ENCODE measurements around the gene ARL14EPL.
"Not testable (repeated sequence)": the region's sequence is repeated elsewhere in the genome, so short reads cannot be mapped to it uniquely, and the experiment has no call there.

ARL14EPL gene

DNA sequence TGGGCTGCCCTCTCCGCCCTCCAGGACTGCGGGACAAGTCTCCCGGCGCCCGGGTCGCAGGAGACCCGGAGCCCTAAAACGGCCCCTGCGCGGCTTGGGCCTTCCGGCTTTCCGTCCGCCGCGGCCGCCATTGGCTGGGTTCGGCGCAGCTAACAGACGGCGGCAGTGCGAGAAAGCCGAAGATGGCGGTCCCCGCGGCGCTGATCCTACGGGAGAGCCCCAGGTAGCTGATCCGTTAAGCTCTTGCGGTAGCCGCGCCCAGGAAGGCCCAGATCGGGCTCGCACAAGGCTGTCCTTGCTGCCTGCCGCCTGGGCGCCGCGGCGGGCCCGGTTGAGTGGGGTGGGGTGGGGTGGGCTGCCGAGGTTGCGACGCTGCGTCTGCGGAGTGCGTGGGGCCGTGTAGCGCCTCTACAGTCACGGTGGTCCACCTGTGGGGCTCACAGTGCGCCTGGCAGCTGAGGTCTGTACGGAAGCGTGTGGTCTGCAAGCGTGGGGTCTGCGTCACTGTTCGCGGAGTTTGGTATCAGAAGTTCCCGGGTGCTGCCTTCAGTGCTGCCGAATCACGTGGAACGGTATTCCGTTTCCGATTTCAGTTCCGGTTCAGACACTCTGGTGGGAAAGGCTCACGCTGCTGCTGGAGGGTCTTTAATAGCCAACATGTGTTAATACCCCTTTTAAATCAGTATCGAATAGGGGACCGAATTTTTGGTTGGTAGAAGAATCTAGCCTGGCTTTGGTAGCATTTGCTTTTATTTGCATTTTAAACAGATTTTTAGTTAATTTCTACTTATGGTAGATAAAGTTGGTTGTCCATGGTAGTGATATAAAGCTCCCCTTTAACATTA, 52.8 kb downstream of the ARL14EPL start, which contains the start of gene COMMD10:
COMMD10 (plus strand) TSS at position 155 of the 845 bp plus-strand sequence.
- peak within 1 kb of the TSS; percentile 79 to 89 for H3K27ac ChIP-seq
- TF ChIP-seq CTCF (IDR thresholded peaks at IDR 0.05) = no peak
- H3K9me3 ChIP-seq = no peaks in the 10 kb centered on the region
- intact Hi-C loops (cut with DNase I; ENCODE audit: low total_unique reads) = no loop called here
- peak within 1 kb of the TSS; percentile 82 to 87 for H3K4me3 ChIP-seq
- peak; percentile 66 to 85 for DNase-seq
- H3K4me1 ChIP-seq = peaks cover 0 to 19% (median 8%) of the 10 kb centered on the region in 4 donors
- H3K27me3 ChIP-seq = no peaks in the 10 kb centered on the region
- H3K36me3 ChIP-seq = peaks cover 0 to 1% (median 0%) of the 10 kb centered on the region in 3 donors

DNA sequence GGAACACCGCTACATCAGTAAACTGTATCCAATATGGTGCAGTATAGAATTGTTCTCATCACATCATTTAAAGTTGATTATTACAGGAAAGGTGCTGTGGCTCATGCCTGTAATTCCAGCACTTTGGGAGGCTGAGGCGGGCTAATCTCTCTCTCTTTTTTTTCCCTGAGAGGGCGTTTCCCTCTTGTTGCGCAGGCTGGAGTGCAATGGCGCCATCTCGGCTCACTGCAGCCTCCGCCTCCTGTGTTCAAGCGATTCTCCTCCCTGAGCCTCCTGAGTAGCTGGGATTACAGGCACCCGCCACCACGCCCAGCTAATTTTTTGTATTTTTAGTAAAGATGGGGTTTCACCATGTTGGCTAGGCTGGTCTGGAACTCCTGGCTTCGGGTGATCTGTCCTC, 54.0 kb downstream of the ARL14EPL start:
- H3K27me3 ChIP-seq; DNase-seq; H3K4me3 ChIP-seq; H3K27ac ChIP-seq; intact Hi-C loops (cut with DNase I; ENCODE audit: low total_unique reads); H3K36me3 ChIP-seq; H3K9me3 ChIP-seq: not testable (repeated sequence)
- peaks cover 0 to 19% (median 8%) of the 10 kb centered on the region in 4 donors for H3K4me1 ChIP-seq

GRCh38 chr5:116088062-116088461, 55.8 kb downstream of the ARL14EPL start:
- H3K4me1 ChIP-seq = peaks cover 0 to 19% (median 8%) of the 10 kb centered on the region in 4 donors
- intact Hi-C loops (cut with DNase I; ENCODE audit: low total_unique reads) = no loop called here

GRCh38 chr5:116090302-116090701, 58.0 kb downstream of the ARL14EPL start:
- Histone ChIP-seq H3K9me3 (no peaks in the 10 kb centered on the region), H3K27ac (no peak overlapping the region), H3K27me3 (no peaks in the 10 kb centered on the region), H3K36me3 (peaks cover 27 to 40% (median 40%) of the 10 kb centered on the region in 3 donors), H3K4me3 (no peak overlapping the region), H3K4me1 (peaks cover 0 to 12% (median 5%) of the 10 kb centered on the region in 4 donors)
- no peak for TF ChIP-seq CTCF (IDR thresholded peaks at IDR 0.05)
- intact Hi-C loops (cut with DNase I; ENCODE audit: low total_unique reads) = no loop called here
- no peak for DNase-seq

More at GRCh38 chr5:116088062-116088461, 55.8 kb downstream of the ARL14EPL start:
- TF ChIP-seq CTCF (IDR thresholded peaks at IDR 0.05) = no peak
- Histone ChIP-seq H3K36me3 (peaks cover 8 to 18% (median 17%) of the 10 kb centered on the region in 3 donors), H3K9me3 (no peaks in the 10 kb centered on the region), H3K27me3 (no peaks in the 10 kb centered on the region), H3K27ac (no peak overlapping the region), H3K4me3 (no peak overlapping the region)
- DNase-seq = no peak

- no peaks in the 10 kb centered on the region for H3K9me3 ChIP-seq
- no peak for DNase-seq
- H3K4me3 ChIP-seq = no peak overlapping the region
- H3K36me3 ChIP-seq = peaks cover 27 to 41% (median 41%) of the 10 kb centered on the region in 3 donors
- intact Hi-C loops (cut with DNase I; ENCODE audit: low total_unique reads) = no loop called here
- TF ChIP-seq CTCF (IDR thresholded peaks at IDR 0.05) = no peak
- H3K27ac ChIP-seq = no peak overlapping the region
- H3K27me3 ChIP-seq = no peaks in the 10 kb centered on the region
- H3K4me1 ChIP-seq = peaks cover 0 to 4% (median 1%) of the 10 kb centered on the region in 4 donors
Observed at GRCh38 chr5:116091416-116091815, 59.1 kb downstream of the ARL14EPL start.

DNA sequence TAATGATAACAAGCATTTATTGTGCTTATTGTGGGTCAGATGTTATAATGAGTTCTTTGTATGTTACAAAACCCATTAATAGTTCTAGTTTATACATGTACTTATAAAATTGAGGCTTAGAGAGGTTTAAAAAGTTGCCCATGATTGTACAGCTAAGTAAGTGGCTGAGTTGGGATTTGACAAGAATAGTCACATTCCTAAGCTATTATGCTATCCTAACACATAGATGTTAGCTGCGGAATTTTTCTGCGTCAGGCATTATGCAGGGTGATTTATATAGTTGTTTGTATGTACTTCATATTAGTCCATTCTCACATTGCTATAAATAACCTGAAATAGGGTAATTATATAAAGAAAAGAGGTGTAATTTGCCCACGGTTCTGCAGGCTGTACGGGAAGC, 65.0 kb downstream of the ARL14EPL start:
- H3K4me3 ChIP-seq = no peak overlapping the region
- peaks cover 40 to 63% (median 41%) of the 10 kb centered on the region in 3 donors for H3K36me3 ChIP-seq
- intact Hi-C loops (cut with DNase I; ENCODE audit: low total_unique reads) = no loop called here
- no peak for DNase-seq
- H3K9me3 ChIP-seq = no peaks in the 10 kb centered on the region
- H3K27me3 ChIP-seq = no peaks in the 10 kb centered on the region
- H3K4me1 ChIP-seq = no peaks in the 10 kb centered on the region
- no peak overlapping the region for H3K27ac ChIP-seq
- no peak for TF ChIP-seq CTCF (IDR thresholded peaks at IDR 0.05)
